ENCODE data around the gene TSC1. TPM values are rescaled to one million over a fixed set of nuclear protein-coding genes. Genes with fewer than 3 reads are reported as not detected.

The TSC1 gene
- total RNA-seq, 1 donor from 2014 or later: 52.8 TPM

DNA sequence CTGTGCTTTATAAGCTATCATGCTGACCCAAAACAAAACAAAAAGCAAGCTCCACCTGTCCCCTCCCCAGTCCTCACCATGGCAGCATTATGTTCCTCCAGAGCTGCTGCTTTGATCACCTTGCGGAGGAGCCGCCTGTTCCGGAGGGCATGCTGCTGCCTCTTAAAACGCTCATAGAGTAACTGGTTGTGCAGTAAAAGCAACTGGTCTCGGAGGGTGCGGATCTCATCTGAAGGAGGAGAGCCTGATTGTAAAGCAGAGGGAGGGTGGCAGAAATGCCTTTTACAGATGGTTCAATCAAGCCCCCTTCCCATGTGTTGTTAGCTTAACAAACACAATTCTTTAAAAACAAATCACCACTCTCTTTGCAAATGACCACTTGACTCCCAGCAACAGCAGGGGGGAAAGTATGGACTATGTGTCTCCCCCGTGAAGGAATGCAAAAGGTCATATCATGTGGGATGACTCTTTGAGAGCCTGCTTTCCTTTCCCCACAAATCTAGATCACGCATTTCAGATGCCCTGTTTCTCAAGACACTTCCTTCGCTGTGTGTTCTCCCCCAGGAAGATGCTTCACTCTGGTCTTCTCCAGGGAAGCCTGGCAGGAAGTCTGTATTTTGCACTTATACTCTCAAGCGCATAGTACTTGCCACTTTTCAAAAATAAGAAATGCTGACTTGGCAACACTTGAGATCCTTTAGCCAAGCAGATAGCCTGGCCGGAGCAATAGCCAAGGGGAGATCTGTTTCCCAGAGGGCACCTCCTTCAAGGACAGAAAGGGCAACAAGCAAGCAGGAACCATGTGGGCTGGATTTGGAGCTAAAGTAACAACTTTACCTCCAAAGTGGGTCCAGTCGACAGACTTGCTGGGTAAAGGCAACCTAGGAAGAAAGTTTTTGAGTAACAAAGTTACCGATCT lies 40.6 kb downstream of the TSC1 start:
- H3K4me1 ChIP-seq: peaks cover 17% of the 10 kb centered on the region
- no peaks in the 10 kb centered on the region for H3K9me3 ChIP-seq (replicated peaks)
- H3K27me3 ChIP-seq (ENCODE audit: low read depth): no peaks in the 10 kb centered on the region
- peaks cover 88% of the 10 kb centered on the region for H3K36me3 ChIP-seq
- intact Hi-C loops (cut with micrococcal nuclease): no loop called here
- no peak for DNase-seq
- no peak overlapping the region for H3K4me3 ChIP-seq
- H3K27ac ChIP-seq (replicated peaks): peak overlapping the region; percentile 17
- TF ChIP-seq, protein P1, sequence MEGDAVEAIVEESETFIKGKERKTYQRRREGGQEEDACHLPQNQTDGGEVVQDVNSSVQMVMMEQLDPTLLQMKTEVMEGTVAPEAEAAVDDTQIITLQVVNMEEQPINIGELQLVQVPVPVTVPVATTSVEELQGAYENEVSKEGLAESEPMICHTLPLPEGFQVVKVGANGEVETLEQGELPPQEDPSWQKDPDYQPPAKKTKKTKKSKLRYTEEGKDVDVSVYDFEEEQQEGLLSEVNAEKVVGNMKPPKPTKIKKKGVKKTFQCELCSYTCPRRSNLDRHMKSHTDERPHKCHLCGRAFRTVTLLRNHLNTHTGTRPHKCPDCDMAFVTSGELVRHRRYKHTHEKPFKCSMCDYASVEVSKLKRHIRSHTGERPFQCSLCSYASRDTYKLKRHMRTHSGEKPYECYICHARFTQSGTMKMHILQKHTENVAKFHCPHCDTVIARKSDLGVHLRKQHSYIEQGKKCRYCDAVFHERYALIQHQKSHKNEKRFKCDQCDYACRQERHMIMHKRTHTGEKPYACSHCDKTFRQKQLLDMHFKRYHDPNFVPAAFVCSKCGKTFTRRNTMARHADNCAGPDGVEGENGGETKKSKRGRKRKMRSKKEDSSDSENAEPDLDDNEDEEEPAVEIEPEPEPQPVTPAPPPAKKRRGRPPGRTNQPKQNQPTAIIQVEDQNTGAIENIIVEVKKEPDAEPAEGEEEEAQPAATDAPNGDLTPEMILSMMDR (IDR thresholded peaks at IDR 0.05; ENCODE audit: borderline replicate concordance): no peak

DNA sequence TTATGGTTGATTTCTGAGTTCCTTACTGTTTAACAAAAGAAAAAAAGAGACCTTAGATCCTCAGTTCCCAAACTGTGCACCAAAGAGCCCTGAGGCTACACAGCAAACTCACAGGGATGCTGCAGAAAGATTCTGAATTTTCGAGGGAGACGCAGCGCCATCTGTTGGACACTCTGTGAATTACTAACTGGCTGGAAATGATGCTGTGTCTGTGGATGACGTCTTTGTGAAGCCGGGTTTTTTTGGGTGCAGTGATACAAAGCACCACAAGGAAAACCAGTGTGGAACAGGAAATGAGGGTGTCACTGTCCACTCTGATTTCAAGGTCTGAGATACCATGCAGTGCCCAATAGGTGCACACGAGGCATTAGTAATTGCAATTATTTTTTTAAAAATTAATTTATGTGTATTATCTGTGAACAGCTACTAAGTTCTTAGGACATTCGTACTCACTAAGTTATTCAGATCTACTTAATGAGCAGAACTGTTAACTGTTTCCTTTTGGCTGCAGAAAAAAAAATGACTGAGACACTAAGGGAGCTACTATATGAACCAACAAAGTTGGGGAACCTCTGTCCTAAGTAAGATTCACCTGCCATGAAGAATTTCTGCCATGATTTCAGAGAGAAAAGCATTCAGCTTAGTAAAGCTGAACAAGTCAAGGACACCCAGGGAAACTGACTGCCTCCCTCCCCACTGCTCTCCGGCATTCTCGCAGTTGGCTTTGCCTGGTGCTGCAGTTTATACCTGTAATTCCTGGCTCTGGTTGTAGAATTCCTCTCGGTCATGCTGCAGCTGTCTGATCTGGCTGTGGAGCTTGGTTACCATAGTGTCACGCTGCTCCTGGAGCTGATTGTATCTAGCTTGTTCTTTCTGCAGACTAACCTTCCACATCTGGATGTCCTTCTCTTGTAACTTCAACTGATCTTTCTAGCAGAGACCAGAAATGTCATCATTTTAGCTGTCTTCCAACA lies 42.3 kb downstream of the TSC1 start:
- H3K27ac ChIP-seq (replicated peaks): peak overlapping the region; percentile 13
- DNase-seq: peak; percentile 35

DNA sequence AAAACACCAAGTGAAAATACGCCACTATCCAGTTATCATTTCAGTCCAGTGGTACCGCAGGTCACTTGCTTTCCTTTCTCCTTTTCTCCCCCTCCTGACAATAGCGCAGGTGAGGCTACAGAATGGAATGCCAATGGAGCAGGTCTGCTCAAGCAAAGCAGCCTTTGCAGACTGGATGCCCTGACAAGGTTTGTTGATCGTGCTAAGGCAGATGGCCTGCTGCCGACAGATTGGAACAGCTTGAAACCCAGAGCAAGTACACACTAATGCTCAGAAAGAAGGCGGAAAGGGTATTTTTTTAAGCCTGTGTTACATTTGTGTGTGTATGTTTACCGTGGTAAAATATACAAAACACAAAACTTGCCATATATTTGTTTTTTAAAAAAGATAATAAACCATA lies 46.4 kb downstream of the TSC1 start:
- no peaks in the 10 kb centered on the region for H3K9me3 ChIP-seq (replicated peaks)
- no peak overlapping the region for H3K4me3 ChIP-seq
- no peak for DNase-seq
- peaks cover 78% of the 10 kb centered on the region for H3K36me3 ChIP-seq
- peaks cover 20% of the 10 kb centered on the region for H3K4me1 ChIP-seq
- TF ChIP-seq, protein P1 (IDR thresholded peaks at IDR 0.05; ENCODE audit: borderline replicate concordance): no peak
- no peaks in the 10 kb centered on the region for H3K27me3 ChIP-seq (ENCODE audit: low read depth)
- intact Hi-C loops (cut with micrococcal nuclease): no loop called here
- H3K27ac ChIP-seq (replicated peaks): no peak overlapping the region

More for the DNA sequence above, 42.3 kb downstream of the TSC1 start:
- intact Hi-C loops (cut with micrococcal nuclease): no loop called here
- Histone ChIP-seq H3K9me3 (replicated peaks) (no peaks in the 10 kb centered on the region), H3K4me3 (no peak overlapping the region), H3K27me3 (ENCODE audit: low read depth) (no peaks in the 10 kb centered on the region), H3K36me3 (peaks cover 86% of the 10 kb centered on the region), H3K4me1 (peaks cover 19% of the 10 kb centered on the region)
- TF ChIP-seq, protein P1 (IDR thresholded peaks at IDR 0.05; ENCODE audit: borderline replicate concordance): peak; percentile 95

DNA sequence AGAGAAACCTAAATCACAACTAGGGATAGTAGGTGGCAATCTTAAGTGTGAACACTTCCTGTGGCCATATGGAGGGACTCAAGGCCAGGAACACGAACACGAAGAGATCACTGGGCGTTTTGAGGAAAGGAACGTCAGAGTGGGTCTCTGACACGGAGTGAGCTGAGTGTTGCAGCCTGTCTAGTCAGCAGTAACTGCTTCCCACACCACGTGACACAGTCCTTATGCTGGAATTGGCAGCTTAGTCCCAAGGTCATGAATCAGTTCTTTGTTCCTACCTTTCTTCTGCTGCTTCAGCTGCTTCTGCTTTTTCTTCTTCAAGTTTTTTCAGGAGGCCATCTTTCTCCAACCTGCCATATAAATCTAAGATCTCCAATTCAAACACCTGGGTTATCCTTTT lies 47.5 kb downstream of the TSC1 start:
- DNase-seq: no peak
- Histone ChIP-seq H3K4me1 (peaks cover 11% of the 10 kb centered on the region), H3K9me3 (replicated peaks) (no peaks in the 10 kb centered on the region), H3K36me3 (peaks cover 83% of the 10 kb centered on the region), H3K4me3 (no peak overlapping the region), H3K27me3 (ENCODE audit: low read depth) (no peaks in the 10 kb centered on the region), H3K27ac (replicated peaks) (peak overlapping the region; percentile 57)
- TF ChIP-seq, protein P1 (IDR thresholded peaks at IDR 0.05; ENCODE audit: borderline replicate concordance): no peak
- intact Hi-C loops (cut with micrococcal nuclease): no loop called here

DNA sequence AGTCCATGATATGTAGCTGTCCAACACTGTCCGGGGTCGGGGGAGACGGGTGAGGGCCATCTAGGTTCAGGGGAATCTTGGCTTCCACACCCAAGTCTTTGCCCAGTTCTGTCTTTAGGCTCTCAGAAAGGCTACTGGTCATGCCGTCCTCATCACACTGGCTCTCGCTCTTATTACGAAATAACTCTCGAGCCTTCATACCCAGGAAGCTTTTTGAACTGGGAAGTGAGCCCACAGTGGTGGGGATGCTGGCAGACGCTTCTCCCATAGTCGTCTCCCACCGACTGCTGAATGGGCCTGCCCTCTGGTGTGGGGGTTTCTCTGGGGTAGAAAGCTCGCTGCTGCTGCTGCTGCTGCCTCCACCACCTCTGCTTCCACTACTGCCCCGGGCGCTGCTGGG lies 48.2 kb downstream of the TSC1 start:
- peaks cover 79% of the 10 kb centered on the region for H3K36me3 ChIP-seq
- H3K9me3 ChIP-seq (replicated peaks): no peaks in the 10 kb centered on the region
- intact Hi-C loops (cut with micrococcal nuclease): no loop called here
- no peak overlapping the region for H3K4me3 ChIP-seq
- H3K27ac ChIP-seq (replicated peaks): peak overlapping the region; percentile 57
- H3K27me3 ChIP-seq (ENCODE audit: low read depth): no peaks in the 10 kb centered on the region
- H3K4me1 ChIP-seq: peaks cover 10% of the 10 kb centered on the region
- no peak for DNase-seq
- TF ChIP-seq, protein P1 (IDR thresholded peaks at IDR 0.05; ENCODE audit: borderline replicate concordance): no peak
